NT2/D1 (cell line): ENCODE data around the gene SAMD8.

Experiments used
- YY1 ChIP-seq: IDR thresholded peaks from 2 replicates; pipeline ENCODE4 v1.6.1; 2011; ENCODE audit not compliant: insufficient read length, insufficient read depth
- ZNF274 ChIP-seq: IDR thresholded peaks from 2 replicates; pipeline ENCODE4 v1.6.1; 2011; ENCODE audit warnings: mild to moderate bottlenecking, low read depth, low read length

DNA sequence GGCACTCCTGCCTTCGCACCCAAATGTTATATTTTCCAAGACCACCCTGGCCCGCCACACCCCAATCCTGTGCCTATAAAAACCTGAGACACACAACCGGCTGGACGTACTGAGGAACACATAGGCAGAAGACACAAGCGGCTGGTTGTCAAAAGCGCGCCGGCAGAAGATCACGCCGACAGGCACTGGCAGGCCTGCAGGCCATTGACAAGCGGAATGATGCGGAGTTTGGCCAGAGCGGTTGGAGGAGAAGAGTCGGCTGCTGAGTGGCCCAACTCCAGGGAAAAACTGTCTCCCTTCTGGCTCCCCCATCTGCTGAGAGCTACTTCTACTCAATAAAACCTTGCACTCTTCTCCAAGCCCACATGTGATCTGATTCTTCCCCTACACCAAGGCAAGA is 39.7 kb upstream of the SAMD8 start:
- TF ChIP-seq YY1: no peak
- TF ChIP-seq ZNF274: no peak
